HG03342 (cell line): ENCODE measurements around the gene KMT2C.
"Not testable (repeated sequence)": the region's sequence is repeated elsewhere in the genome, so short reads cannot be mapped to it uniquely, and the experiment has no call there.

Source experiments
- ATAC-seq: cut with Tn5 transposase; IDR thresholded peaks from one replicate; pipeline ENCODE4 v1.9.1; 2021; ENCODE audit warnings: mild to moderate bottlenecking, moderate library complexity; ENCODE audit not compliant: unreplicated experiment

The KMT2C gene

DNA sequence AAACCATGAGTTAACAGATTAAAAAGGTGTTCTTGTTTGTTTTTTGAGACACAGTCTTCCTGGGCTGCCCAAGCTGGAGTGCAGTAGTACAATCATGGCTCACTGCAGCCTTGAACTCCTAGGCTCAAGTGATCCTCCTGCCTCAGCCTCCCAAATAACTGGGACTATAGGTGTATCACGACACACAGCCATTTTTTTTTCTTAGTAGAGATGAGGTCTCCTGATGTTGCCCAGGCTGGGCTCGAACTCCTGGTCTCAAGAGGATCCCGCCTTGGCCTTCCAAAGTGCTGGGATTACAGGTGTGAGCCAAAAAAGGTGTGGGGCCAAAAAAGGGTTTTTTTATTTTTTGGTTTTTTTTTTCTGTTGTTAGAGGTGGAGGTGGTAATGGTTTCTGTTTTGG is 29.3 kb downstream of the KMT2C start:
- ATAC-seq = no peak

DNA sequence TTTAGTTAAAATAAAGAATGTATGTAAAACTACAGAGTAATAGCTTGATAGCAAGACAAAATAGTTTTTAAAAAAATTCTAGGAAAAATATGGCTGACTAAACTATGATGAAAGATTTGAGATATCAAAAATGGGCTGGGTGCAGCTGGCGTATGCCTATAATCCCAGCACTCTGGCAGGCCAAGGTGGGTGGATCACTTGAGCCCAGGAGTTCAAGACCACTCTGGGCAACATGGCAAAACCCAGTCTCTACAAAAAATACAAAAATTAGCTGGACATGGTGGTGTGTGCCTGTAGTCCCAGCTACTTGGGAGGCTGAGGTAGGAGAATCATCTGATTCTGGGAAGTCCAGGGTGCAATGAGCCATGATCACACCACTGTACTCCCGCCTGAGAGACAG is 29.8 kb downstream of the KMT2C start:
- ATAC-seq = not testable (repeated sequence)

DNA sequence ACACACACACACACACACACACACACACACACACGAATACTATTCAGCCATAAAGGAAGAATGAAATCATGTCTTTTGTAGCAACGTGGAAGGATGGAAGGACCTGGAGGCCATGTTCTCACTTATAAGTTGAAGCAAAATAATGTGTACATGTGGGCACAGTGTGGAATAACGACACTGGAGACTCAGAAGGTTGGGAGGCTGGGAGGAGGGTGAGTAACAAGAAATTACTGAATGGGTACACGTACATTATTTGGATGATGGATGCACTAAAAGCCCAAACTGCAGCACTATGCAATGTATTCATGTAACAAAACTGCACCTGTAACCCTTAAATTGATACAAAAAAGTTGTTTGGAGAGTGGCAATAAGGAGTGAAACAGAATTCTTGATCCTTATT is 32.1 kb downstream of the KMT2C start:
- no peak for ATAC-seq

DNA sequence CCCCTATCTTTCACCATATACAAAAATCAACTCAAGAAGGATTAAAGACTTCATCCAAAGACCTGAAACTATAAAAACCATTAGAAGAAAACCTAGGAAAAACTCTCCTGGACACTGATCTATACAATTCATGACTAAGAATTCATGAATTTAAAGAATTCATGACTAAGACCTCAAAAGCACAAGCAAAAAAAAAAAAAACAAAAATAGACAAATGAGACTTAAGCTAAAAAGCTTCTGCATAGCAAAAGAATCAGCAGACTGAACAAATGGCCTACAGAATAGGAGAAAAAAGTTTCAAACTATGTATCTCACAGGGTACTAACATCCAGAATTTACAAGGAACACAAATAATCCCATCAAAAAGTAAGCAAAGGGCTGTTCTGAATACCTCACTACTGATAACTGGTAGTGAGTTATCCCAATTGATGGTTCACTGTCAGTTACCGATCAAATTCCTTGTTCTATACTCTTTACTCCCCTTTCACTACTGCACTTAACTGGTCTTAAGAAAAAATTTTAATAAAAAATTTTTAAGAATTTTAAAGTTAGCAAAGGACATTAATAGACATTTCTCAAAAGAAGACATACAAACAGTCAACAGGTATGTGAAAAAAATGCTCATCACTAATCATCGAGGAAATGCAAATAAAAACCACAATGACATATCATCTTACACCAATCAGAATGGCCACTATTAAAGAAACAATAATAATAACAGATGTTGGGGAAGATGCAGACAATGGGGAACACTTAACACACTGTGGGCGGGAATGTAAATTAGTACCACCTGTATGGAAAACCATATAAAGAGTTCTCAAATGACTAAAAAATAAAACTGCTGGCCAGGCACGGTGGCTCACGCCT is 33.2 kb downstream of the KMT2C start:
- ATAC-seq = no peak

DNA sequence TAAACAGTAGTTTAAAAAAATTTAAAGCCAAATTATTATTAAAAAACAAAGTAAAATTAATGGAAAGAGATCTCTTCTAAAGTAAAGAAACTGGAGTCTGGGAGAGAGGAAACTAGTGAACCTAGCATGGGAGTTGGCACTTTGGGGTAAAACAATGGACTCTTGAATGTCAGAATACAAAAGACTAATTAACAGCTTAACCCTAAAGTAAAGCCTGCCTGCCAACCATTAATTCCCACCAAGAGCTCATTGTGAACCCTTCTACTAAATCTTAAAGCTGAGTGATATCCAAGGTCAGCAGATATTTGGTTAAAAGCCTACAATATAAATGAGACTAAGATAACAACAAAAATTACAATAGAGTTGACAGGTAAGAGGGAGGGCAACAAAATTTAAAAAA is 36.5 kb downstream of the KMT2C start:
- no peak for ATAC-seq

DNA sequence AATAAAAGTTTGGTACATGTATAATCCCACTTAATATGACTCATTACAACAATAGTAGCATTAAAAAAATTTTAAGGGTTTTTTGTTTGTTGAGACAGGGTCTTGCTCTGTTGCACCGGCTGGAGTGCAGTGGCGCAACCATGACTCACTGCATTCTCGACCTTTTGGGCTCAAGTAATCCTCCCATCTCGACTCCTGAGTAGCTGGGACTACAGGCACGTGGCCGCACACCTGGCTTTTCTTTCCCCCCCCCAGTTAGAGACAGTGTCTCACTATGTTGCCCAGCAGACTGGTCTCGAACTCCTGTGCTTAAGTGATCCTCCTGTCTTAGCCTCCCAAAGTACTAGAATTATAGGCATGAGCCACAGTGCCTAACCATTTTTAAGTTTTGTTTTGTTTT is 40.7 kb downstream of the KMT2C start:
- no peak for ATAC-seq

DNA sequence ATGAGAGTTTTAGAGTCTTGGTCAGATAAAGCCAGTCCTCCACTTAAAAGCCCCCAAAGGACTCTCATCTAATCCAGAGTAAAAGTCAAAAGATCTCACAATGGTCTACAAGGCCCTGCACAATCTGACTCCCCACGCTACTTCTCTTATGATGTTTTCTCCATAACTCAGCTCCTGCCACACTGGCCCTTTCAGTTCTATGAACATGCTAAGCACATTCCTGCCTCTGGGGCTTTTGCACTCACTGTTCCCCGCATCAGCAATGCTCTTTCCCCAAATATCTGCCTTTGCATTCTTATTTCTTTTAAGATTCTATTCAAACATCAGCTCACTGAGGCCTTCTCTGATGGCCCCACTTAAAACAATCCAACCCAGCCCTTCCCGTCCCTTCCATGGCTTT is 41.6 kb downstream of the KMT2C start:
- ATAC-seq = not testable (repeated sequence)

DNA sequence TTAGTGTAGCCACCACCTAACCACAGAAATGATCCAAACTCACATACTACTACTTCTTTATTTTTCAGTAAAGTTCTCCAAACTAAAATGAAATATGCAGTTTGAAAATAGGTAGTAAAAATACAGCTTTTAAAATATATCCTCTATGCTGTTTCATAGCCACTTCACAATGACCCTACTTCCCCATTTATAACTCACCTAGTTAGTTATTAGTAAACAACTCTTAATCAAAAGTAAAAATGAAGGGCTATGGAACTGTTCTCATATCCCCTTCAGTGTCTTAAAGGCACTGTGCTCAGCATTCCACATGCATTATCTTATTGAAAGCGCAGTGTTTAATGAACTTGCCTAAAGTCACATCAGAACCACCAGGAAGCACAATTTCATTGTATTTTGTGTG is 43.5 kb downstream of the KMT2C start:
- ATAC-seq = peak; percentile 93

DNA sequence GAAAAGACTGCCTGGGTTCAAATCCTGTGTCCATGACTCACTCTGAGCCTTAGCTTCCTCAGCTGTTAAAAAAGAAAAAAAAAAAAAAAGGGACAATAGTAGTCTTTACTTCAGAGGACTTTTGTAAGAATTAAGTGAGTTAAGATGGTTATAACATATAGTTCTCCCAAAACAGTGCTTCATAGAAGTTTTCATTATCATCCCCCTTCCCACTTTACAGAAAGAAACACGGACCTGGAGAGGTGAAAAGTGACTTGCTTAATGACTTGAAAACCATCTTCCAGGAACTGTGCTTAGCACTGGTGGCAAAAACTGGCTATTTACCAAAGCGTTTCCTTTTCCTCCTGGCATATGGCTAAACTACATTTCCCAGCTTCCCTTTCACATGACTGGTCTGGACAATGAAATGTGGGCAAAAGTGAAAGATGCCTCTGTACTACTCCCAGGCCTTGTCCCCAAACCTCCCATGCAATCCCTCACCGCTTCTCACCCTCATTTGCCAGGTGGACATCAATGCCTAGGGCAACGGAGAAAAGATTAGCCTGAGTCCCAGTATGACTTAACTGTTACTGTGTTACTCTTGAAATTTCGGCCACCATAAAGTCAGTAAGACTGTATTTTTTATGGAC is 49.6 kb downstream of the KMT2C start:
- not testable (repeated sequence) for ATAC-seq

DNA sequence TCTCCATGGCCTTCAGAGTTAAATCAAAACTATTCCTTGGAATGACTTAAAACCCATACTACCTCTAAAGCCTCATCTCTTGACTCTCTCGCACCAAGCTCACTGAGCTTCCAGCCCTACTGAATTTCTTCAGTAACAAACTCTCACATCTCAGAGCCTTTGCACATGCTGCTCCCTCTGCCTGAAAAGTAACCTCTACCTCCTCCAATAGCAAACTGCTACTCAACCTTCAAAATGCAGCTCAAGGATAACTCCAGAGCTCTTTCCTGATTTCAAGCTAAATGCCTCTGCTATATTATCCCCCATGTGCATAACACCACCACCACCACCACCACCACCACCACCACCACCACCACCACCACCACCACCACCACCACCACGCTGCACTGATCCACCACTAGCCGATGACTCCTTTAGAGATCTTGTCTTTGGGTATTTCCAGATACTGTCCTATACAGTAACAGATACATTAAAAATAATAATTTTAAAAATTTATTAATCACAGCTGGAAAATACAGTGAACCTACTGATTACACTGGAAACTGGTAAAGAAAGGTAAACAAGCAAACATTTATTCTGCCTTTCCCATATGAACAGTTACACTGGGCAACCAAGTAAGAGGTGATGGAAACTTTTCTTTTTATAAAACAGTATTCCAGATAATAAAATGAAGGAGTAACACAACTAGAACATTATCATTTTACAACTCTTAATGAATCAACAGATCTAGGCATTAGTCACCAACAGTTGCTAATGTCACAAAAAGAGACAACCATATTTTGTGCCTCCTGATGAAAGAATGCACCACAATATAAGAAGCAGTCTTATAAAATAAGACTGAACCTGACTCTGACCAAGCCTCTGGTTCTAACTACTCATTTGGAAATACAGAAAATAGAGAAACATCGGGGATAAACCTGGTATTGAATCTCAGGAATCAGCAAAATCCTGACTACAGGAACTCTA is 51.3 kb downstream of the KMT2C start:
- ATAC-seq = not testable (repeated sequence)

DNA sequence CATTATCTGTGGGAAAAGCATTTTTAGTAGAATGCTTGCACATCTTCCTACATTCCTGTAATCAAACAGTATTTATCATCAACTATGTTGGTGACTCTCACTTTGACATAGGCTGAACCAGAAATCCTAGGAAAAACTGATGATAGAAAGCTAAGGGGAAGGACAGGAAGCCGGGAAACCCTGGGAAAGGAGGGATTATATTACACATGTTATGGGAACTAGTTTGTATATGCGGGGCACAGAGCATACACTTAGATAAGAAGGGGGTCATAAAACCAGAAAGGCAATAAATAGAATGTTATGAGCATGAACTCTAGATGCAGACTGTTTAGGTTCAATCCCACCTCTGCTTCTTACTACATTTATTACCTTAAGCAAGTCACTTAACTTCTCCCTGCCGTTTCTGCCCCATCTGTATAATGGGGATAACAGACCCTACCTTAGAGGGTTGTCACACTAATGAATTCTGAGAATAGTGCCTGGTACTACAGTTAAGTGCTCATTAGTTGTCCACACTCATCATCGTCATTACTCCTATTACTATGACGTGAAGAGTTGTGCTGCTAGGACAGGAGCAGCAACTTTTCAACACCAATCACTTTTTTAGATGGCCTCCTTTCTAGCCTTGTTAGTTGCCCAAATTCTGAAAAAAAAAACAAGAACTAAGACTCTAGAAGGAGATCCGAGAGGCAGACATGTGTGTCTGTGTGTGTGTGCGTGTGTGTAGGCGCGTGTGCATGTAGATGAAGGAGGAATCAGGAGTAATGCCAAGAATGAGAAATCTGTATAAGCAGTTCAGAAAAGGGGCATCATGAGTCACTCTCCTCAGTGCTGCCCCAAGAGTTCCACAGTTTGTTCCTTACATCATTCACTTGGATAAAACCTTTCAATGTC is 52.2 kb downstream of the KMT2C start:
- no peak for ATAC-seq

DNA sequence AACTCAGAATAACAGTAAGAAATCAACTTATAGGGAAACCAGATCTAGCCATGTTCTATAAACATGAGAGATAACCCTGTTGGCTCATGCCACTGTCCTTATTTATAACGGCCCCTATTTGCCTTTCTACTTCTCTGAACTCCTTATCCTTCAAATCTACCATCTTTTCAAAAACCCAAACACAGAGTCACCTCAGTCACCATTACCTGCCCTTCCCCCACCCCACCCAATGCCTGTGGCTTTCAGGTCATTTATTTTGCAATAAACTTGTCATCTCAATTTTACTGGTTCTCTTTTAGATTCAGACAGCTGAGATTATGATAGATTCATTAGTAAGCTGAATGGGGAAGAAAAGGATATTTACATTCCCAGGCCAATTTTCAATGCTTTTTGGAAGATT is 53.6 kb downstream of the KMT2C start:
- ATAC-seq = no peak

DNA sequence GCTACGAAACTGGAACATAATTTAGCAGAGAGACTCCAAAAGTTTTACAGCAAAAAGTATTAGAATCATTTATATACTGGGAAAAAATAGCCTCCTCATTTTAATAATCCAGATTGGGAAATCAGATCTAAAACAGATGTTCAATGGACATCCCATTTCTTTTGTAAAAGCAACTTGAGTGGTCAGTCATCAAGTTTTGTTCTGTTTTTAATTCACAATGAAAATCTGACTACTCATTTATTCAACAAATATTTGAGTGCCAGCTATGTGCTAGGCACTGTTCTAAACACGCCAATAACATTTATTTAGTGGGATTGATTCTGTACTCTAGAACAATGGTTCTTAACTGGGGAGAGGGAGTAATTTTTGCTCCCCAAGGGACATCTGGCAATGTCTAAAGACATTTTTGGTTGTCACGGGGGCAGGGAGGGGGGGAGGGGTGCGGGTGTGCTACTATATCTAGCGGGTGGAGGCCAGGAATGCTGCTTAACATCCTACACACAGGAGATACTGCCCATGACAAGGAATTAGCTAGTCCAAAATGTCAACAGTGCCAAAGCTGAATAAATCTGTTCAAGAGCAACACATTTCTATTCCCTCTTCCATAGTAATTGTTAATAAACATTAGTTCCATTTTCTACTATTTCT is 54.7 kb downstream of the KMT2C start:
- not testable (repeated sequence) for ATAC-seq

DNA sequence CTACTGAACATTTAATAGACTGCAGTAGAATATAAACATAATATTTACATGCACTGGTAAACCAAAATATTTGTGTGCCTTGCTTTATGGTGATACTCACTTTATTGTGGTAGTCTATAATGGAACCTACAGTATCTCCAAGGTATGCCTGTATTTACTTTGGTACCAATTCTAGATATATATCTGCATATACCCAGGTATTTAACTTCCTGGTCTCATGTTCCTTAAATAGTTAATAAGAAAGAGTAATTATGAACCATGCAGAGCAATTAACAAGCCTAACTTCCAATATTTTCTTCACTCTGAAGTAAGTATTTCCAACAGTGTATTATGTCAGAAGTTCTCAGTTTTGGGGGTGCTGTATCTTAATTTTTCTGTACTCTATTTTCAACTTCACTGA is 57.3 kb downstream of the KMT2C start:
- ATAC-seq = not testable (repeated sequence)

DNA sequence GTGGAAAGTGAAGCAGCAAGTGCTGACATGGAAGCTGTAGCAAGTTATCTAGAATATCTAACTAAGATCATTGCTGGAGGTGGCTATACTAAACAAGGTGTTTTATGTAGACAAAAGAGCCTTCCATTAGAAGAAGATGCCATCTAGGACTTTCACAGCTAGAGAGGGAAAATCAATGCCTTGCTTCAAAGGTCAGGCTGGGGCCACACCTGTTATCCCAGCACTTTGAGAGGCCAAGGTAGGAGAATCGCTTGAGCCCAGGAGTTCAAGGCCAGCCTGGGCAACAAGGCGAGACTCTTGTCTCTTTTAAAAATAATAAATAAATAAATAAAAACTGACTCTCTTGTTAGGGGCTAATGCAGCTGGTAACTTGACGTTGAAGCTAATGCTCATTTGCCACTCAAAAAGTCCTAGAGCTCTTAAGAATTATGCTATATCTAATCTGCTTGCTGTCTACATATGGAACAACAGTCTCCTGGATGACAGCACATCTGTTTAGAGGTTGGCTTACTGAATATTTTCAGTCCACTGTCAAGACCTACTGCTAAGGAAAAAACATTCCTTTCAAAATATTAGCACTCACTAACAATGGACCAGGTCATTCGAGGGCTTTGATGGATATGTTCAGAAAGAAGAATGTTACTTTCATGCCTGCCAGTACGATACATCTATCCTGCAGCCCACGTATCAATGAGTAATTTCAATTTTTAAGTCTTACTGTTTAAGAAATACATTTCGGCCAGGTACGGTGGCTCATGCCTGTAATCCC is 58.9 kb downstream of the KMT2C start:
- not testable (repeated sequence) for ATAC-seq

DNA sequence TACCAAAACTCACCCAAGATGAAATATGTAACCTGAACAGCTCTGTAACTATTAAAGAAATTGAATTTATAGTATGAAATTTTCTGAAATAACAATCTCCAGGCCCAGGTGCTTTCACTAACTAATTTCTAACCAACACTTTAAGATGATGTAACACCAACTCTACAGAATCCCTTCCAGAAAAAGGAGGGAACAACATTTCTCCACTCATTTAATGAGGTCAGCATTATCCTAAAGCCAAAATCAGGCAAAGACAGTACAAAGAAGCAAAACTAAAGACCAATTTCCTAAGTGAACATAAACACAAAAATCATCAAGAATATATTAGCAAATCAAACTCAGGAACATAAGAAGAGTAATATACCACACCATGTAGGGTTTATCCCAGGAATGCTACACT is 65.5 kb downstream of the KMT2C start:
- ATAC-seq = no peak

DNA sequence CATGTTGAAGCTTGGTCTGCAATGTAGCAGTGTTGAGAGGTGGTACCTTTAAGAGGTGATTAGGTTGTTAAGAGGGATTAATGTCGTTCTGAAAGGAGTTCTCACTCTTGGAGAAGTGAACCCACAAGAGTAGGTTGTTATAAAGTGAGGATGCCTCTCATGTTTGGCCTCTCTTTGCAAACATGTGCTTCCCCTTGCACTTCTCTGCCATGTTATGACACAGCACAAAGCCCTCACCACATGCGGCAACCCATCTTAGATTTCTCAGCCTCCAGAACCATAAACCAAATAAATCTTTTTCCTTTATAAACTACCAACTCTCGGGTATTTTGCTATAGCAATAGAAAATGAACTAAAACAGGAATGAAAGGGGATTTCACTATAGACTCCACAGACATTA is 66.3 kb downstream of the KMT2C start:
- no peak for ATAC-seq

DNA sequence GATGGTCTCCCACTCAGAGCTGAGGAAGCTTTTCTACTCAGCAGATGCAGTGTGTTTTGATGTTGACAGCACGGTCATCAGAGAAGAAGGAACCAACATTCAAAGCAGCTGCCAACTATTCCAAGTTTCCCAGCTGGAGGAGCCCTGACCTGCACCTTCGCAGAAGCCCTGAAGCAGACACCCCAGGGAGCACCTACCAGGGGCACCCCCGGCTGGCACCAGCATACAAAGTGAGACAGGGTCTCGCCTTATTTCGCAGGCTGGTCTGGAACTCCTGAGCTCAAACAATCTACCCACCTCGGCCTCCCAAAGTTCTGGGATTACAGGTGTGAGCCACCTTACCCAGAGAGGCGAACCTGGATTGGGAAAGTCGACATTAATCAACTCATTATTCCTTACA is 68.6 kb downstream of the KMT2C start:
- ATAC-seq = no peak

DNA sequence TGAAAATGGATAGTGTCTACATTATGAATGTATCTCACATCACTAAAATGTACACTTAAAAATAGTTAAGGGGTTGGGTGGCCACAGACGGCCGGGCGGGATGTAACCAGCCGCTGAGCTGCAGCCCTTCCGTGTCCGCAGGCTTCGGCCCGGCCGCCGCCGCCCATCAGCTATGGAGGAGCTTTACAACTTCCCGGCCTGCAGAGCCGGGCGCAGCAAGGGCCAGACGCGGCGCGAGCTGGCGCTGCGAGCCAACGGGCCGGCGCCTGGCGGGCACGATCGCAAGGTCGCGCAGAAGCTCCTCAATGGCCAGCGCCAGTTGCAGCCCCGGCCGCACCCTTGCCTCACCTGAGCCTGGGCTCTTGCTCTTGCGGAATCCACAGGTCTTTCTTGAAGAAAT is 69.1 kb downstream of the KMT2C start:
- ATAC-seq = no peak
